Hepatic stellate cell (primary cell): Measurements from ENCODE around the gene PLCXD1.
"Not testable (repeated sequence)": the region's sequence is repeated elsewhere in the genome, so short reads cannot be mapped to it uniquely, and the experiment has no call there.

ENCODE experiments used
- DNase-seq: peaks from one replicate; pipeline ENCODE4 v3.0.0; 2011; ENCODE audit warnings: low spot score

The PLCXD1 gene

DNA sequence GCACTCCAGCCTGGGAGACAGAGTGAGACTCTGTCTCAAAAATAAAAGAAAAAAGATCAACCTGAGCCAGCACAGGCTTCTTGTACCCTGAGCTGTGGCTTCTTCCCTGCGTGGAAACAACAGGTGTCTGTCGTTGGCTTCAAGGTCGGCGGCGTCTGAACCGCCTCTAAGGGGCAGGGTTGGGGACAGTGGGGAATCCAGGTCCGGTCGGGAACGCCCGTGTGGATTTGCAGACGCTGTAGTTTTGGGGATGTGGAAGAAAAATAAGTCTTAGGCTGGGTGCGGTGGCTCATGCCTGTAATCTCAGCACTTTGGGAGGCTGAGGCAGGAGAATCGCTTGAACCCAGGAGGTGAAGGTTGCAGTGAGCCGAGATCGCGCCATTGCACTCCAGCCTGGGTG is 17.2 kb upstream of the PLCXD1 start:
- not testable (repeated sequence) for DNase-seq

DNA sequence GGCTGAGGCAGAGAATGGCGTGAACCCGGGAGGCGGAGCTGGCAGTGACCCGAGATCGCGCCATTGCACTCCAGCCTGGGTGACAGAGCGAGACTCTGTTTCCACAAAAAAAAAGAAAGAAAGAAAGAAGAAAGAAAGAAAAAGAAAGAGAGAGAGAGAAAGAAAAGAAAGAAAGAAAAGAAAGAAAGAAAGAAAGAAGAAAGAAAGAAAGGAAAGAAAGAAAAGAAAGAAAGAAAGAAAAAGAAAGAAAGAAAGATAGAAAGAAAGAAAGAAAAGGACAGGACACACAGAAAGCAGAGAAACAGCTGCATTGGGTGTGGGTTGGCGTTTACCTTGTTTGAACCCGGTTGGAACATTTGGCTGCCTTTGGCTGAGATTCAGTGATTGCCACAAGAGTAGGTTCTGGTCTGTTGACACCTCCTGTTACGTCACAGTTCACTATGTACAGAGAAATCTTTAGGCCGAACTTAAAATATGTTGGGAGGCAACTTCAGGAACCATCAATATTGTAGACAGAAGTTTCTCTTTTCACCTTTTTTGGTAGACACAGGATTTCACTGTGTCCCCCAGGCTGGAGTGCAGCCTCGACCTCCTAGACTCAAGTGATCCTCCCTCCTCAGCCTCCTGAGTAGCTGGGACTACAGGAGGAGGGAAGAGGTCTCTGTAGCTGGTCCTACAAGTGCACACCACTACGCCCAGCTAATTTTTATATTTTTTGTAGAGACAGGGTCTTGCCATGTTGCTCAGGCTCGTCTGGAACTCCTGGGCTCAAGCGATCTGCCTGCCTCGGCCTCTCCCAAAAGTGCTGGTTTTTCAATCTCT is 16.3 kb upstream of the PLCXD1 start:
- no peak for DNase-seq

DNA sequence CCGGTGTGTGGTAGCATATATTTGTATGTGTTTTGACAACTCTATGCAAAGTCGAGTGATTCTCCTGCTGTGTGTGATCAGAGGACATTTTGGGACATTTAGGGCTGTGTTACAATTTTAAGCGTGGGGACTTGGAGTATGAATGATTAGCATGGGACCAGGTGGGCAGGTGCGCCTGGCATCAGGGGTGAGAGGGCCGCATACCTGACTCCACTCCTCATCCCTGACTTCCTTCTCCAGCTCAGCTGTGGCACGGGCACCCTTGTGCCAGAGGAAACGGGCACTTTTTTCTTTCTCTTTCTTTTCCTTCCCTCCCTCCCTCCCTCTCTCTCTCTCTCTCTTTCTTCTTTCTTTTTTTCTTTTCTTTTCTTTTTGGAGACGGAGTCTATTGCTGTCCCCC is 15.7 kb upstream of the PLCXD1 start:
- no peak for DNase-seq

DNA sequence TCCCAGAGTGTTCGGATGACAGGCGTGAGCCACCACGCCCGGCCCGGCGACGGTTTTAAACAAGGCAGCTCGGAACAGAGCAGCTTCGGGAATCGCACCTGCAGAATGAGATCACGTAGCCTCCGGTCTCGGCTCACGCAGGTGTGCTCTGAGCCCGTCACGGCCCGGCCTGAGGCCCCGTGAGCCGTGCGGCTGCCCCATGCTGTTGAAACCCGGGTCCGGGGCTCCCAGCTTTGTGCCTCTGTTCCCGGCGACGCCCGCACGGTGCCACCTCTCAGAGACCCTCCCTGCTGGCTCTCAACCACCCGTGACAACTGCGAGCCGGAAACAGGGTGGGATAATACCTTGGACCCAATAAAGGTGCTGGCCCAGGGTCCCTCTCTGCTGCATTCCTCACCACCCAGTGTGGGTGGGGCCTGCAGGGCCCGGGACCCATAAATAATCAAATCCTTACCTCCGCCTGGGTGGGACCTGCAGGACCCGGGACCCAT is 13.4 kb upstream of the PLCXD1 start:
- DNase-seq, result no peak

DNA sequence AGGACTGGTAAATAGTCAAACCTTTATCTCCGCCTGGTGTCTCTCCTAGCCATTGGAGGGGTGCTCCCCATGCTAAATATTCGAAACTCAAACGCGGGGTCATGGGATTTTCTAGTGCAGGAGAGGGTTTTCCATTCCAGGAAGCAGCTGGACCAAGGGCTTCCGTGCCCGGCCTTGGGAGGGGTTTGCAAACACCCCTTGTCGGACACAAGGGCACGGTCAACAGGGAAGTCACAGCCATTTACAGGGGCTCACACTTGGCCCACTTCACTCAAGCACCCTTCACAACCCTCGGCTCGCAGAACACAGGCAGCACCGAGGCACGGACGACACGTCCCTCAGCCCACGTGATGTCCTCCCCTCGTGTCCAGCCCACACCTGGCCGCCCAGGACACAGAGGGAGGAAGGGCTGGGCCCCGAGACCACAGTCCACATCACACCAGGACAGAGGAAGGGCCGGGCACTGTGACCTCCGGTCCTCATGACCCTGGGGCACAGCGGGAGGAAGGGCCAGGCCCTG is 10.3 kb upstream of the PLCXD1 start:
- DNase-seq, result no peak

DNA sequence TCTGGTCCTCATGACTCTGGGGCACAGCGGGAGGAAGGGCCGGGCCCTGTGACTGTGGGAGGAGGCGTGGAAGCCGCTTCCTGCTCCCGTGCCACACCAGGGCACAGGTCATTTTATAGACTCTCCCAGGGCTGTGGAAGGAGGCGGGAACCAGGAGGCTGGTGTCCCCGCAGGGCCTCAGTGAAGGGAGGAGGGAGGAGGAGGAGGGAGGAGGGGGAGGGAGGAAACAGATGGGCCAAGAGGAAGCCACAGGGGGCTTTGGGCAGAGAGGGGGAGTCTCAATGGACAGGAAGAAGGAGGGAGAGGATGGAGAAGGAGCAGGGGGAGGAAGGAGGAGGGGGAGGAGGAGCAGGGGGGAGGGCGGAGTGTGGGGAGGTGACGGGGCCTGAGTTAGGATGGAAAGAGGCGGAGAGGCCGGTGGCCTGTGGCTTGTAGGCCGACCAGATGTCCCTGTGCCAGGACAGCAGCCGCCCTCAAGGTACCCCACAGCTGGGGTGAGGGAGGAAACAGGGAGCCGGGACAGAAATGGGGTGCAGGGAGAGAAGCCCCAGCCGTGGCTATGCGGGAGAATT is 6.2 kb upstream of the PLCXD1 start:
- DNase-seq, result no peak

DNA sequence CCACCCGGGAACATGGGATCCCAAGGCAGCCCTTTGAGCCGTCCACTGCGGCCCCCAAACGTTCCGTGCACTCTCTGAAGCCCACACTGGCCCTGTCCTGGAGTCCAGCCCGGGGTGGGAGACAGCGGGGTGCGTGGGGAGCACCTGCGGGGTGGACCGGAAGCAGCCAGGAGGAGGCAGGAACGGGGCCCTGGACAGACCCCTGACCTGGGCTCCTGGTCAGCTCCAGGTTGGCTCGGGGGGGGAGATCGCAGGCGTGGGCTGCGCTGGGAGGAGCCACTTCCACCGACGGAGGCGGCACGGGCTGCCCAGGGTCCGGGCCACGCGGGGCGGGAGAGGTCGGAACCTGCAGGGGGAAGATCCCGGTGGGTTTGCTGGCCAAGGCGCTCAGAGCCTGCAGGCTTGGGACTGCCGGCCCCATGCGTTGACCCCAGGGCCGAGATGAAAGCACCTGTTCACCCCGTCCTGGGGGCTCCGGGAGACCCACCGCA is 5.7 kb upstream of the PLCXD1 start:
- no peak for DNase-seq

DNA sequence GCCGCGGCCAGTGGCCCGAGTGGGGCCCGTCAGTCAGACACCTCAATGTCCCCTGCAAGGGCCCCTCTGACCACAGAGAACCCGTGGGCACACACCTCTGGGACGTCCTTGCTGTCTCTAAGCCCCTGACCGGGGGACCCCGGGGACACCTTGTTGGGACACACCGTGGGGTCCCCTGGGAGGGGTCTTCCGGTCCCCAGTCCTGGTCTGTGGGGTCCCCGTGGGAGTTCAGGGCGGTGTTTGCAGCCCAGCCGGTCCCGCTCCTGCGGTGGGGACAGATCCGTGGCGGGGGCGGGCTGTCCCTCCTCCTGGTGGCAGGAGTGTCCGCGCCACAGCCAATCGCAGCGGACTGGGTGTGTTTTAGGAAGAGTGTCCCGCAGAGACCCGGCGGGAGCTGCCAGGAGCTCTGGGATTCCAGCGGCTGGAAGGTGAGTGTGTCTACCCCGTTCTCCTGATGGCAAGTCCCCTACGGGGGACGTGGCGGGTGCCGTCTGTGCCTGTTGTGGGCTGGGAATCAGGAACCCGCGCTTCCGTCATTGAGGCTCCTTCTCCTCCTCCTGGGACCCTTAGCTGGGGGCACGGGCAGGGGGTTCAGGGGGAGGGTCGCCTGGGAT is 5.1 kb upstream of the PLCXD1 start:
- DNase-seq, result peak; percentile 96

DNA sequence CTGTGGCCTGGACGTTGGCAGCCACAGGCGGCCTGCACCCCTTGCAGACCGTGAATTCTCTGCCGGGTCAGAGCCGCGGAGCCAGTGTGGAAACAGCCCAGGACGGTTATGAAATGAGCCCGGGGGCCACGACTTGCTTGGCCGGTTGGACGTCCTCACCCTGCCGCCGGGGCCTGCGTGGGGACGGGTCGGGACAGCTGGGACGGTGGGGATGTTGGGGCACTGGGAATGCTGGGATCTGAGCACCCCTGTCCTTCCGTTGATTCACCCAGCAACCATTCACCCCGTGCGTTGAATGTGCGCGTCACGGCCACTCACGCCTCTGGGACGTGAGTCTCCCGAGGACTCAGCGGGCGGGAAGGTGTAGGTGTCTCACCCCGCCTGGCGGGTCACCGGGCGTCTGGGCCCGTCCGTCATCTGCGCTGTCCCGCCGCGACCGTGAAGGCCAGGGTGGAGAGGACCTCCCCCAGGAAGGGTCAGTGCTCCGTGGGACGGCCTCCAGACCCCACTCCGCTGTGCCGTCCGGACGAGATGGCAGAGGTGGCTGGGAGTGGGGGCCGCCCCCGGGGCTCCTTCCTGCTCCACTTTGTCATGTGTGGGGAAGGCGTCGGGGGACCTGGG is 4.5 kb upstream of the PLCXD1 start:
- DNase-seq, result peak; percentile 87

DNA sequence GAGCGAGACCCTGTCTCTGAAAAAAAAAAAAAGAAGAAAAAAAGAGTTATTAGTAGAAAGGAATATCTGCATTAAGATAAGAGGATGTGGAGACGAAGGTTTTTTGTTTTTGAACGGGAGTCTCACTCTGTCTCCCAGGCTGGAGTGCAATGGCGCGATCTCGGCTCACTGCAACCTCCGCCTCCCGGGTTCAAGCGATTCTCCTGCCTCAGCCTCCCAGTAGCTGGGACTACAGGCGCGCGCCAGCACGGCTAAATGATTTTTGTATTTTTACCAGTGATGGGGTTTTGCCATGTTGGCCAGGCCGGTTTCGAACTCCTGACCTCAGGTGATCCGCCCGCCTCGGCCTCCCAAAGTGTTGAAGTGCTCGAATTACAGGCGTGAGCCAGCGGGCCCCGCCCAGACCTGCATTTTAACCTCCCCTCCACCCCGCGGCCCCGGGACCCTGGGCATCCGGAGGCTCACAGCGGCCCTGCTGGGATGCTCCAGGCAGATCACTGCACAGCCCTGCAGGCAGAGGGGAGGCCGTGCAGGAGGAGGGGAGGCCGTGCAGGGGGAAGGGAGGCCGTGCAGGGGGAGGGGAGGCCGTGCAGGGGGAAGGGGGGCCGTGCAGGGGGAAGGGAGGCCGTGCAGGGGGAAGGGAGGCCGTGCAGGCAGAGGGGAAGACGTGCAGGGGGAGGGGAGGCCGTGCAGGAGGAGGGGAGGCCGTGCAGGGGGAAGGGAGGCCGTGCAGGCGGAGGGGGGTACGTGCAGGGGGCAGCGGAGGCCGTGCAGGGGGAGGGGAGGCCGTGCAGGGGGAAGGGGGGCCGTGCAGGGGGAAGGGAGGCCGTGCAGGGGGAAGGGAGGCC is 1.2 kb upstream of the PLCXD1 start:
- DNase-seq, result not testable (repeated sequence)

DNA sequence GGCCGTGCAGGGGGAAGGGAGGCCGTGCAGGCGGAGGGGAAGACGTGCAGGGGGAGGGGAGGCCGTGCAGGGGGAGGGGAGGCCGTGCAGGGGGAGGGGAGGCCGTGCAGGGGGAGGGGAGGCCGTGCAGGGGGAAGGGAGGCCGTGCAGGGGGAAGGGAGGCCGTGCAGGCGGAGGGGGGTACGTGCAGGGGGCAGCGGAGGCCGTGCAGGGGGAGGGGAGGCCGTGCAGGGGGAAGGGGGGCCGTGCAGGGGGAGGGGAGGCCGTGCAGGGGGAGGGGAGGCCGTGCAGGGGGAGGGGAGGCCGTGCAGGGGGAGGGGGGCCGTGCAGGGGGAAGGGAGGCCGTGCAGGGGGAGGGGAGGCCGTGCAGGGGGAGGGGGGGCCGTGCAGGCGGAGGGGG is 459 bp upstream of the PLCXD1 start:
- DNase-seq, result not testable (repeated sequence)

DNA sequence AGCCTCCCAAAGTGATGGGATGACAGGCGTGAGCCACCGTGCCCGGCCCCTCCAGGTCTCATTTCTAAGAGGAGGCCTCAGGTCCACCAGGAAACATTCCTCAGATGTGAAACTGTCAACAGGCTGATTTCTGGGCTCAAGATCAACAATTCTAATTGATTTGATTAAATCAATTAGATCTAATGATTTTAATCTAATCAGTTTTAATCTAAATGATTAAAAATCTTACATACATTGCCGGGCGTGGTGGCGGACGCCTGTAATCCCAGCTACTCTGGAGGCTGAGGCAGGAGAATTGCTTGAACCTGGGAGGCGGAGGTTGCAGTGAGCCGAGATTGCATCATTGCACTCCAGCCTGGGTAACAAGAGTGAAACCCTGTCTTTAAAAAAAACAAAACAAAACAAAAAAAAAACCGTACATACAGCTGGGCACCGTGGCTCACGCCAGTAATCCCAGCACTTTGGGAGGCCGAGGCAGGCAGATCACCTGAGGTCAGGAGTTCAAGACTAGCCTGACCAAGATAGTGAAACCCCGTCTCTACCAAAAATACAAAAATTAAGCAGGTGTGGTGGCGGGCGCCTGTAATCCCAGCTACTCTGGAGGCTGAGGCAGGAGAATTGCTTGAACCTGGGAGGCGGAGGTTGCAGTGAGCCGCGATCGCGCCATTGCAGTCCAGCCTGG is 960 bp downstream of the PLCXD1 start:
- DNase-seq, result not testable (repeated sequence)

DNA sequence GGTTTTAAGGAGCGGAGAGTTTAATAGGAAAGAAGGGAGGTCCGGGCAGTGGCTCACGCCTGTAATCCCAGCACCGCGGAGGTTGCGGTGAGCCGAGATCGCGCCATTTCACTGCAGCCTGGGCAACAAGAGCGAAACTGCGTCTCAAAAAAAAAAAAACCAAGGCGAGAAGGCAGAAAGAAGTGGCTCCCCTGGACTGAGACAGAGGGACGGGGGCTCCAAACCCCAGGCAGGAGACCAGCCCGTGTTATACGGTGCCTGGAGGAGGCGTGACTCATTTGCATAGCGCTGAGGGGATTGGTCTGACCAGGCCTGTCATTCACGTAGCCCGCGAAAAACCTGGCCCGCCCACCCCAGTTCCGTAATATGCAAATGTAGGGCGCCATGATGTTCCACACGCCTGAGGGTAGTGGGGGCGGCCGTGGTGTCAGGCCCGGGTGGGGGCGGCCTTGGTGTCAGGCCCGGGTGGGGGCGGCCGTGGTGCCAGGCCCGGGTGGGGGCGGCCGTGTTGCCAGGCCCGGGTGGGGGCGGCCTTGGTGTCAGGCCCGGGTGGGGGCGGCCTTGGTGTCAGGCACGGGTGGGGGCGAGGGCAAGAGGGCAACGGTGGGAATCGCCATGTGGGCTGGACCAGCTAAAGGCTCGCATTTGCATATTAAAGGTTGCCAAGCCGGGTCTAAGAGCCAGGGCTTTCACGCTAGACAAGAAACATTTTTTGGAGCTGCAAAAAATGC is 2.1 kb downstream of the PLCXD1 start:
- DNase-seq, result peak; percentile 94

DNA sequence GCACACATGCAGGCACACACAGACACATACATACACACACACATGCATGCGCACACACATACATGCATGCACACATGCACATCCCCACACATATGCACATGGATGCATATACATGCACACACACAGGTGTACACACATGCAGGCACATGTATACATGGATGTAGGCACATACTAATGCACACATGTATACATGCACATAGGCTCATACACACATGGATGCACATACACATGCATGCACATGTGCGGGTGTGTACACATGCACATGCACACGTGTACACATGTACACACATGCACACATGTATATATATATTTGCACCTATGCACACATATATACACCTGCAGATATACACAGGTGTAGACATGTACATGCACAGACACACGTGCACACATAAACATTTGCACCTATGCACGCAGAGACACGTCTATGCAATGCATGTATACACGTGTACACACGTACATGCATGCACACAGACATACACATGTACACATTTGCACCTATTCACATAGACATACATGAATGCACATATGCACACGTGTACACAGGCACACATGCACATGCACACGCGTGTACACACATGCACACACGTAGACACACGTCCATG is 4.0 kb downstream of the PLCXD1 start:
- DNase-seq, result no peak

DNA sequence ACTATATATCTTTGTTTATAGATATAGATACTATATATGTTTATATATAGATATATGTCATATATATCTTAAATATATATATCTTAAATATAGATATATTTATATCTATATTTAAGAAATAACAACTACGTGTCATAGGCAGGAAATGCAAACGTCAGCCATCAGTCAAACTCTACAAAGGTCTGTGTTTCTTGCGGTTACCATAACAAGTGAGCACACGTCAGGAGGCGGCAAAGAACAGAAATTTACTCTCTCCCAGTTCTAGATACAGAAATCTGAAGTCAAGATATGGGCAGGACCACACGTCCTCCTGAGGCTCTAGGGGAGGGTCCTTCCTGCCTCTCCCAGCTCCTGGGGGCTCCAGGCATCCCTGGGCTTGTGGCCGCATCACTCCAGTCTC is 6.5 kb downstream of the PLCXD1 start:
- DNase-seq, result no peak

DNA sequence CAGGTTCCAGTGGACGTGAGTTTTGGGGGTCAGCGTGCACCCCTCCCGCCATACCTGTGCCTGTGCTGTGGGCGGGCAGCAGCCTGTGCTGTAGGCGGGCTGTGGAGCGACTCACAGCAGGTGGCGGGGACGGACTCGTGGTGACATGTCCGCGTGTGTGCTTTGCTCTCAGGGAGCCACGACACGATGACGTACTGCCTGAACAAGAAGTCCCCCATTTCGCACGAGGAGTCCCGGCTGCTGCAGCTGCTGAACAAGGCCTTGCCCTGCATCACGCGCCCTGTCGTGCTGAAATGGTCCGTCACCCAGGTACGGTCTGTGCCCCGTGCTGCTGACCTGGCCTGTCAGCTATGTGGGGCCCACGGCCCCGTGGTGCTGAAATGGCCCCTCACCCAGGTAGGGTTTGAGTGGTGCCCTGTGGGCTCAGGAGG is 7.4 kb downstream of the PLCXD1 start:
- no peak for DNase-seq

DNA sequence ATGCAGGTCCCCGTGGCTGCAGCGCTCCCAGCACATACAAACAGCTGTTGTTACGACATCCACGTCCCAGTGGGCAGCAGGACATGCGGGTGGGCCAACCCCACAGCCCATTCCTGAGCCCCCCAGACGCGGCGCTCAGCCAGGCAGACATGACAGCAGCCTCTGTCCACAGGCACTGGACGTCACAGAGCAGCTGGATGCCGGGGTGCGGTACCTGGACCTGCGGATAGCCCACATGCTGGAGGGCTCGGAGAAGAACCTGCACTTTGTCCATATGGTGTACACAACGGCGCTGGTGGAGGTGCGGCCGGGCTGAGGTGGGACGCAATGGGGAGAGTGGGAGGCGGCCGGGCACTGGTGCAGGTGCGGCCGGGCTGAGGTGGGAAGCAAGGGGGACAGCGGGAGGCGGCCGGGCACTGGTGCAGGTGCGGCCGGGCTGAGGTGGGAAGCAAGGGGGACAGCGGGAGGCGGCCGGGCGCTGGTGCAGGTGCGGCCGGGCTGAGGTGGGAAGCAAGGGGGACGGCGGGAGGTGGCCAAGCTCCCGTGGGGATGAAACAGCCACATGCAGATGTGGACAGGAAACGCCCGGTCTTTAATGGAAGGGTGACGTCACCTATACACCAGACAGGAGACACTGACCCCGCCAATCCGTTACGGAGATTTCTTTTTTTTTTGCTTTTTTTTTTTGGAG is 9.4 kb downstream of the PLCXD1 start:
- DNase-seq, result no peak

DNA sequence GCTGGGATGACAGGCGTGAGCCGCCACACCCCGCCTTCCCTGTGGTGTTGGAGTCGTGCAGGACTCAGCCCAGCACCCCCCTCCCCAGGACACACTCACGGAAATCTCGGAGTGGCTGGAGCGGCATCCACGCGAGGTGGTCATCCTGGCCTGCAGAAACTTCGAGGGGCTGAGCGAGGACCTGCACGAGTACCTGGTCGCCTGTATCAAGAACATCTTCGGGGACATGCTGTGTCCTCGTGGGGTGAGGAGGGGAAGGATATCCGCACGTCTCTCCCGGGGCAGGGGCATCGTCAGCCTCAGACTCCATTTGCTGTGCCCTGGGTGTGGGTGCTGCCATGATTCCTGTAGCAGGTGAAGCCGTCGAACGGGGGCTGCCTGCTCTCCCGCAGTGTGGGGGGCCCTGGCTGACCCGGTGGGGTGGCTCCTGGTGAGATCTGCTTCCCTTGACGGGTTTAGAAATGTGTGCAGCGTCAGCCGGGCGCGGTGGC is 10.3 kb downstream of the PLCXD1 start:
- DNase-seq, result no peak
